Measurements from ENCODE around the gene TDP1. TPM values are rescaled to one million over a fixed set of nuclear protein-coding genes. Genes with fewer than 3 reads are reported as not detected.

The TDP1 gene
- total RNA-seq, 1 donor from 2014 or later = 10.8 TPM

DNA sequence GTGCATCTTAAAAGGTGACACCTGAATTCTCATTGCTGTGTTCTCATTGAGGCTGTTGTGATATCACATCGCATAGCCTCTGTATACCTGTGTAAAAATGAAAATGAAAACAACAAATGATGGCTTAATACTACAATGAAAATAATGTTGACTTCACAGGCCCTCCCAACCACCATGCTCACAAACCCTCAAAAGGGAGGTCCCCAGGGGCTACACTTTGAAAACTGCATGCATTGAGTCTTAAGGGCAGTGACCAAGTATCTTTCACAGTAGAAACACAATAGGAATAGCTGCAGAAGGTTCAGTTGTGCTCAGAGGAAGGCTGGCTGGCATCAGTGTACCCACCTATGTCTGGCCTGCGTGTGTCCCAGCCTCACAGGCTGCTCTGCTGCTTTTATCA lies 78.4 kb downstream of the TDP1 start:
- Histone ChIP-seq H3K9me3 (no peaks in the 10 kb centered on the region), H3K4me3 (no peak overlapping the region), H3K36me3 (peaks cover 0 to 38% of the 10 kb centered on the region in 2 donors), H3K4me1 (no peaks in the 10 kb centered on the region), H3K27me3 (no peaks in the 10 kb centered on the region), H3K27ac (no peak overlapping the region)
- no peak for DNase-seq (ENCODE audit: extremely low spot score in 2 of 2)
- intact Hi-C loops (cut with DNase I) = no loop called here
- TF ChIP-seq POLR2A (IDR thresholded peaks at IDR 0.05) = no peak
- TF ChIP-seq, protein P1, sequence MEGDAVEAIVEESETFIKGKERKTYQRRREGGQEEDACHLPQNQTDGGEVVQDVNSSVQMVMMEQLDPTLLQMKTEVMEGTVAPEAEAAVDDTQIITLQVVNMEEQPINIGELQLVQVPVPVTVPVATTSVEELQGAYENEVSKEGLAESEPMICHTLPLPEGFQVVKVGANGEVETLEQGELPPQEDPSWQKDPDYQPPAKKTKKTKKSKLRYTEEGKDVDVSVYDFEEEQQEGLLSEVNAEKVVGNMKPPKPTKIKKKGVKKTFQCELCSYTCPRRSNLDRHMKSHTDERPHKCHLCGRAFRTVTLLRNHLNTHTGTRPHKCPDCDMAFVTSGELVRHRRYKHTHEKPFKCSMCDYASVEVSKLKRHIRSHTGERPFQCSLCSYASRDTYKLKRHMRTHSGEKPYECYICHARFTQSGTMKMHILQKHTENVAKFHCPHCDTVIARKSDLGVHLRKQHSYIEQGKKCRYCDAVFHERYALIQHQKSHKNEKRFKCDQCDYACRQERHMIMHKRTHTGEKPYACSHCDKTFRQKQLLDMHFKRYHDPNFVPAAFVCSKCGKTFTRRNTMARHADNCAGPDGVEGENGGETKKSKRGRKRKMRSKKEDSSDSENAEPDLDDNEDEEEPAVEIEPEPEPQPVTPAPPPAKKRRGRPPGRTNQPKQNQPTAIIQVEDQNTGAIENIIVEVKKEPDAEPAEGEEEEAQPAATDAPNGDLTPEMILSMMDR (IDR thresholded peaks at IDR 0.05) = no peak

DNA sequence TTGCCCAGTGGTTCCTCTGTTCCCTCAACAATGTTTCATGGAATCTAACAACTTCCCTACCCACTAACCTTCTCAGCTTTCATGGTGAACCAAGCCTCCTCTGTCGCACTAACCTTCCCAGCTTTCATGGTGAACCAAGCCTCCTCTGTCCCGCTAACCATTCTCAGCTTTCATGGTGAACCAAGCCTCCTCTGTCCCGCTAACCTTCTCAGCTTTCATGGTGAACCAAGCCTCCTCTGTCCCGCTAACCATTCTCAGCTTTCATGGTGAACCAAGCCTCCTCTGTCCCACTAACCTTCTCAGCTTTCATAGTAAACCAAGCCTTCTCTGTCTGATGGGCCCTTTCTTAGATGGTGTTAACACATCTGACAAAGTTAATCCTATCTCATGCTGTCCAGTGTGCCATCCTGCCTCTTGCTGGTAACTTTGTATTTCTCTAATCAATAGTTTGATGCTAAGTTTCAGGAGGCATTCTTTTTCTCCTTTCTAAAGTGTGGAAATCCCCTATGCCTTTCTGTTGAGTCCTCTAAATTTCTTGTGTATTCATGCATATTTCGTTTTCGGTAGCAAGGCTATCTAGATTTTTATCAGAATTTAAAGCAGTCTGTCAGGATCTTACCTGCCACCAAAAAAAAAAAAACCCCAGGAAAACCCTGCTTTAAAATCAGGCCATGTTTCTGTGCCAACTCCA lies 79.3 kb downstream of the TDP1 start:
- Histone ChIP-seq H3K4me1 (no peaks in the 10 kb centered on the region), H3K36me3 (peaks cover 0 to 38% of the 10 kb centered on the region in 2 donors), H3K27ac (no peak overlapping the region), H3K27me3 (no peaks in the 10 kb centered on the region), H3K4me3 (no peak overlapping the region), H3K9me3 (no peaks in the 10 kb centered on the region)
- intact Hi-C loops (cut with DNase I) = no loop called here
- no peak for DNase-seq (ENCODE audit: extremely low spot score in 2 of 2)
- TF ChIP-seq, protein P1 (IDR thresholded peaks at IDR 0.05) = no peak
- no peak for TF ChIP-seq POLR2A (IDR thresholded peaks at IDR 0.05)
- TF ChIP-seq POLR2AphosphoS5 (IDR thresholded peaks at IDR 0.05; ENCODE audit: insufficient read depth in 1 of 2, low read depth in 1 of 2) = no peak

DNA sequence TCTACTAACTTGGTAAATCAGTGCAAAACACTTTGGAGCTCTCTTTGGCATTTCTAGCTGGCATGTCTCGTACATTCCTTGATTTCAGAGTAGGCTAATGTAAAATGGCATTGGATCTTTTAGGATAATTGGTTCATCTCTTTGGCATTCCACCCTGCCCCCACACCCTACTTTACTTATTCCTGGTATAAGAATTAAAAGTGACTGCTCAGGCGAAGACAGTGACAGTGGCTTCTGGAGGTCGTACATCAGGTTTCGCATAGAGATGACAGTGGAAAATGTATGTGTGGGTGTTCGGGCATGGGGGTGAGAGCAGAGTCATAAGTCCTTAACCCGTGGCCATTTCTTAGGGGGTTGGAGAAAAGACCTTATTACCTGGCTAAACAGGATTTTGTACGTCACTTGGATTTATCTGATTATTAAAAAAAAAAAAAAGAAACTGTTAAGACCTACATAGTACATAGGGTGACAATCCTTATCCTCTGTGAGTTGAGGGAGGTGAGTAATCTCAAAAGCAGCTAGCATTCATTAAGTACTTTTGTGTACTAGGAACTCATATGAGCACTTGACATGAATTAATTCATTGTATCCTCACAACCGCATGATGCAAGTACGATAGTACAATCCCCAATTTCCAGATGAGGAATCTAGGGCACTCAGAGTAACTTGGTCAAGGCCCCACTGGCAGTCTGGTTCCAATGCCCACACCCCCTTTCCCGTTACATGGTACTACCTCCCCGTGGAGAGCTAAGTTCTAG lies 83.7 kb downstream of the TDP1 start:
- DNase-seq (ENCODE audit: extremely low spot score in 2 of 2) = no peak
- intact Hi-C loops (cut with DNase I) = no loop called here
- Histone ChIP-seq H3K9me3 (no peaks in the 10 kb centered on the region), H3K36me3 (peaks cover 0 to 14% of the 10 kb centered on the region in 2 donors), H3K27ac (no peak overlapping the region), H3K4me1 (no peaks in the 10 kb centered on the region), H3K4me3 (no peak overlapping the region), H3K27me3 (no peaks in the 10 kb centered on the region)
- TF ChIP-seq POLR2AphosphoS5 (IDR thresholded peaks at IDR 0.05; ENCODE audit: insufficient read depth in 1 of 2, low read depth in 1 of 2) (no peak), POLR2A (IDR thresholded peaks at IDR 0.05) (no peak)
- TF ChIP-seq, protein P1 (IDR thresholded peaks at IDR 0.05) = no peak

DNA sequence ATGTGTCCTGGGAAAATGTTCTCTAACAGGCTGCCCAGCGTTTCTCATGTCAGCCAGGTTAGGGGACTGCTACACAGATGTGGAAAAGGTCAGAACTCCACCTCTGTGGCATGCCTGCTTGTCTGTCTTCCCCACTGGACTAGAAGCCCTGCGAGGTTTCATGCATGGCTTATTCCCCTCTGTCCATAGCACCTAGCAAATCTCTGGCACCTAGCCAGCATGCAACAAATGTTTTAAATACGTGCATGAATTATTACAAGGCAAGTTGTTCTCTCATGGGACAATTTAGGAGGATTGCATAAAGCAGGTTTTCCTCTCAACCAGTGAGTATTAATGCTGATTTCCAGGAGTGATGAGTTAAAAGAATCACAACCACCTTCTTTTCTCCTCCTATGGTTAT lies 84.7 kb downstream of the TDP1 start:
- no peak for DNase-seq (ENCODE audit: extremely low spot score in 2 of 2)
- Histone ChIP-seq H3K36me3 (peaks cover 0 to 9% of the 10 kb centered on the region in 2 donors), H3K27me3 (no peaks in the 10 kb centered on the region), H3K4me3 (no peak overlapping the region), H3K4me1 (no peaks in the 10 kb centered on the region), H3K9me3 (no peaks in the 10 kb centered on the region), H3K27ac (no peak overlapping the region)
- TF ChIP-seq, protein P1 (IDR thresholded peaks at IDR 0.05) = no peak
- TF ChIP-seq POLR2AphosphoS5 (IDR thresholded peaks at IDR 0.05; ENCODE audit: insufficient read depth in 1 of 2, low read depth in 1 of 2) = no peak
- TF ChIP-seq POLR2A (IDR thresholded peaks at IDR 0.05) = no peak
- intact Hi-C loops (cut with DNase I) = no loop called here

Measured in vagina (tissue), 2 donors.